H1 (cell line): Measurements from ENCODE around the gene GAPT. TPM values are rescaled to one million over a fixed set of nuclear protein-coding genes. Genes with fewer than 3 reads are reported as not detected.

Experiments
- ASH2L ChIP-seq: fragments of 200-600, 300-600 bp; sonication (generic); IDR thresholded peaks from one replicate; pipeline ENCODE4 v1.7.1; 2017; ENCODE audit warnings: low read length
- BCL11A ChIP-seq, 2 experiments: IDR thresholded peaks; one replicate each; pipeline ENCODE4 v1.6.1; 2011; ENCODE audit warnings: low read depth in 2 of 2, low read length in 2 of 2, mild to moderate bottlenecking in 2 of 2
- BRCA1 ChIP-seq: IDR thresholded peaks from 2 replicates; pipeline ENCODE4 v1.6.1; 2012; ENCODE audit warnings: low read depth, low read length, improper control_type of control experiment
- CTBP2 ChIP-seq: IDR thresholded peaks from 2 replicates; pipeline ENCODE4 v1.7.0; 2011; ENCODE audit warnings: borderline replicate concordance, mild to moderate bottlenecking, moderate library complexity, mixed read lengths, low read length; ENCODE audit not compliant: insufficient read depth, insufficient read length
- KDM5A ChIP-seq: fragments of 200-600 bp; IDR thresholded peaks from 2 replicates; pipeline ENCODE4 v1.7.1; 2012; ENCODE audit warnings: mild to moderate bottlenecking, low read length, inconsistent platforms, mixed read lengths
- NANOG ChIP-seq: IDR thresholded peaks from 2 replicates; pipeline ENCODE4 v1.6.1; 2011; ENCODE audit warnings: low read length, low read depth, mild to moderate bottlenecking, inconsistent platforms; ENCODE audit not compliant: insufficient read depth, poor library complexity, severe bottlenecking
- RFX5 ChIP-seq: IDR thresholded peaks from 2 replicates; pipeline ENCODE4 v1.6.1; 2011; ENCODE audit warnings: low read depth, low read length, improper control_type of control experiment, borderline replicate concordance
- TAF1 ChIP-seq: IDR thresholded peaks from 2 replicates; pipeline ENCODE4 v1.6.1; 2011; ENCODE audit warnings: mild to moderate bottlenecking, low read depth, low read length
- polyA plus RNA-seq, 7 experiments: library from polyadenylated mRNA; depleted of rRNA in 3 of 7; stranded (reverse) in 5 of 7; unstranded in 2 of 7; fragments of >200 nt in 5 of 7; fragments of 200-250 nt in 2 of 7; gene quantifications; 1 replicate in 5 of 7; 2 replicates in 1 of 7; 4 replicates in 1 of 7; pipeline versions ENCODE4 v1.2.1 to v1.2.3, GENCODE V29; 2011 to 2013; ENCODE audit warnings: missing spikeins in 2 of 7, mixed read lengths in 2 of 7
- total RNA-seq: library from RNA; stranded (reverse); fragmentation: NEBNext Ultra II Directional; extraction: Animal tissue kit (Norgen Biotek cat#: 25700); gene quantifications from 2 replicates; pipeline ENCODE4 v1.2.1, GENCODE V29; 2021
- TF ChIP-seq, protein P1 (sequence below): IDR thresholded peaks from 2 replicates; pipeline ENCODE4 v1.6.1; 2011; ENCODE audit warnings: low read length, improper control_type of control experiment

GAPT gene
- total and polyA plus RNA-seq, 2 of the 8 experiments (the other 6 are each of a cell fraction or from before 2014, with no cell fraction given): not detected

DNA sequence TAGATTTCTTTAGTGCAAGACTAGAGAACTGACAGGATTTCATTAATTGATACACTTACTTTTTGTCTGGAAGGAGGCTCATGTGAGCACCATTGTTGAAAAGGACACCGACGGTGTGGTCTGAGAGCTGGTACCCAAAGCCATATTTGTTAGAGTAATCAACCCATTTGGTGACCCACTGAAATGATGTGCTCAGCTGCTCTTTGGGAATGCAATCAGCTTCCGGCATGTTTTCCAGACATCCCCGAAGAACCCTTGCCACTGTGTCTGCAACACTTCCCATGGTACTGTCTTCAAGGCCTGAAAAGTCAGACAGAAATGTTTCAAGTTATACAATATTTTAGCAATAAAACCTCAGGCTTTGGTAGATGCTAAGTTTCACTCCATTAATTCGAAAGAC, 35.8 kb upstream of the GAPT start (continued):
- TF ChIP-seq KDM5A (no peak), NANOG (no peak), TAF1 (no peak), CTBP2 (no peak), BCL11A (IDR thresholded peaks at IDR 0.05; ENCODE audit: low read depth in 2 of 2, low read length in 2 of 2) (no peak), ASH2L (no peak), BRCA1 (no peak), RFX5 (no peak)
- TF ChIP-seq, protein P1, sequence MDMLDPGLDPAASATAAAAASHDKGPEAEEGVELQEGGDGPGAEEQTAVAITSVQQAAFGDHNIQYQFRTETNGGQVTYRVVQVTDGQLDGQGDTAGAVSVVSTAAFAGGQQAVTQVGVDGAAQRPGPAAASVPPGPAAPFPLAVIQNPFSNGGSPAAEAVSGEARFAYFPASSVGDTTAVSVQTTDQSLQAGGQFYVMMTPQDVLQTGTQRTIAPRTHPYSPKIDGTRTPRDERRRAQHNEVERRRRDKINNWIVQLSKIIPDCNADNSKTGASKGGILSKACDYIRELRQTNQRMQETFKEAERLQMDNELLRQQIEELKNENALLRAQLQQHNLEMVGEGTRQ: no peak
- TF ChIP-seq, all 59 proteins: peak for 0
